B cell (primary cell): ENCODE data around the gene HHAT. TPM values are rescaled to one million over a fixed set of nuclear protein-coding genes. Genes with fewer than 3 reads are reported as not detected.

Experiments used
- ATAC-seq: fragments of 200-7000 bp; cut with Tn5 transposase; one replicate; pipeline ENCODE4 v1.10.0; 2021; ENCODE audit warnings: low read depth, mild to moderate bottlenecking, moderate number of reproducible peaks, moderate library complexity
- CTCF ChIA-PET: fragments of 350-600 bp; sonication (Branson Sonifier 250); formaldehyde crosslinking; loops from one replicate; lab custom pipeline; 2021; ENCODE audit warnings: antibody characterized with exemption, inconsistent platforms; lab: Charles Lee
- POLR2A ChIA-PET: fragments of 350-600 bp; sonication (Branson Sonifier 250); formaldehyde crosslinking; loops from one replicate; lab custom pipeline; 2021; ENCODE audit warnings: antibody characterized with exemption; lab: Charles Lee
- DNase-seq: peaks from one replicate; pipeline ENCODE4 v3.0.0; 2013
- H2AFZ ChIP-seq: 2 replicates; pipeline ENCODE4 v1.6.1; 2012; ENCODE audit warnings: mild to moderate bottlenecking, low read depth, low read length; ENCODE audit not compliant: insufficient read depth, poor library complexity, severe bottlenecking
- H3K27ac ChIP-seq, 2 donors: 1 replicate in 1 of 2; 2 replicates in 1 of 2; pipeline ENCODE4 v1.5.1; 2012 to 2013; ENCODE audit warnings: low read length in 2 of 2, mild to moderate bottlenecking in 2 of 2, moderate library complexity in 1 of 2
- H3K27me3 ChIP-seq, 4 experiments: fragments of 200-600 bp in 1 of 4; sonication (generic) in 1 of 4; replicated peaks in 1 of 4; 1 replicate in 2 of 4; 2 replicates in 2 of 4; pipeline versions ENCODE4 v1.6.1 to v1.7.0; 2013 to 2016; ENCODE audit warnings: low read length in 3 of 4, mild to moderate bottlenecking in 2 of 4, mixed read lengths in 1 of 4, moderate library complexity in 1 of 4; ENCODE audit not compliant: insufficient read depth in 4 of 4, control insufficient read depth in 3 of 4; ENCODE audit errors: control extremely low read depth in 1 of 4
- H3K36me3 ChIP-seq, 2 experiments: replicated peaks in 1 of 2; 1 replicate in 1 of 2; 2 replicates in 1 of 2; pipeline versions ENCODE4 v1.6.1 to v1.7.1; 2013; ENCODE audit warnings: low read length in 1 of 2; ENCODE audit not compliant: insufficient read depth in 2 of 2, control insufficient read depth in 1 of 2; ENCODE audit errors: control extremely low read depth in 1 of 2, extremely low read depth in 1 of 2
- H3K4me1 ChIP-seq, 2 donors: fragments of 200-600 bp in 1 of 2; sonication (generic) in 1 of 2; 1 replicate in 1 of 2; 2 replicates in 1 of 2; pipeline versions ENCODE4 v1.5.1 to v1.6.1; 2013 to 2017; ENCODE audit warnings: low read length in 2 of 2; ENCODE audit not compliant: control insufficient read depth in 2 of 2, insufficient read depth in 2 of 2
- H3K4me2 ChIP-seq: replicated peaks from 2 replicates; pipeline ENCODE3; 2012; ENCODE audit warnings: mild to moderate bottlenecking, low read depth, low read length; ENCODE audit not compliant: poor library complexity, severe bottlenecking
- H3K4me3 ChIP-seq, 5 experiments: fragments of 200-600 bp in 1 of 5; sonication (generic) in 1 of 5; 1 replicate in 3 of 5; 2 replicates in 2 of 5; pipeline versions ENCODE4 v1.5.1 to v1.7.0; 2011 to 2016; ENCODE audit warnings: low read length in 4 of 5, mild to moderate bottlenecking in 4 of 5, low read depth in 2 of 5, control low read depth in 1 of 5, moderate library complexity in 1 of 5; ENCODE audit not compliant: insufficient read depth in 1 of 5; ENCODE audit errors: control extremely low read depth in 1 of 5, extremely low read depth in 1 of 5
- H3K79me2 ChIP-seq: fragments of 200-600 bp; sonication (generic); one replicate; pipeline ENCODE4 v1.6.0; 2016; ENCODE audit warnings: low read length; ENCODE audit not compliant: control insufficient read depth, insufficient read depth
- H3K9ac ChIP-seq: fragments of 200-600 bp; sonication (generic); 2 replicates; pipeline ENCODE4 v1.6.1; 2017; ENCODE audit warnings: mild to moderate bottlenecking, low read length, moderate library complexity
- H3K9me3 ChIP-seq, 3 donors: one replicate each; pipeline versions ENCODE4 v1.6.1 to v1.7.1; 2013; ENCODE audit warnings: low read length in 2 of 3; ENCODE audit not compliant: control insufficient read depth in 2 of 3, insufficient read depth in 1 of 3; ENCODE audit errors: control extremely low read depth in 1 of 3
- H4K20me1 ChIP-seq: 2 replicates; pipeline ENCODE4 v1.6.0; 2012; ENCODE audit warnings: mild to moderate bottlenecking, low read length; ENCODE audit not compliant: insufficient read depth, control insufficient read depth, poor library complexity, severe bottlenecking
- H3K27ac Mint-ChIP-seq: one replicate; pipeline ENCODE4 v1.8.0; 2021; ENCODE audit warnings: mixed read lengths
- H3K27me3 Mint-ChIP-seq: one replicate; pipeline ENCODE4 v1.8.0; 2021; ENCODE audit warnings: mixed read lengths
- H3K4me1 Mint-ChIP-seq: one replicate; pipeline ENCODE4 v1.8.0; 2021; ENCODE audit warnings: mixed read lengths
- H3K4me3 Mint-ChIP-seq: one replicate; pipeline ENCODE4 v1.8.0; 2021; ENCODE audit warnings: mixed read lengths
- H3K9me3 Mint-ChIP-seq: one replicate; pipeline ENCODE4 v1.8.0; 2022; ENCODE audit warnings: mixed read lengths; ENCODE audit not compliant: insufficient read depth
- CTCF ChIP-seq: fragments of 200-600 bp; IDR thresholded peaks from one replicate; pipeline ENCODE4 v1.8.0; 2022; ENCODE audit warnings: antibody characterized with exemption, mild to moderate bottlenecking
- EZH2 ChIP-seq: IDR thresholded peaks from 2 replicates; pipeline ENCODE4 v1.6.1; 2012; ENCODE audit warnings: borderline replicate concordance, low read depth, mild to moderate bottlenecking, moderate library complexity, low read length; ENCODE audit not compliant: insufficient read depth, poor library complexity, severe bottlenecking
- WGBS: methylation state at CpG from one replicate; pipeline ENCODE4 v1.1.5; 2013; ENCODE audit warnings: missing lambda C conversion rate; ENCODE audit not compliant: insufficient coverage; 5-methylcytosine and 5-hydroxymethylcytosine counted together
- intact Hi-C: fragments of 100-400 bp; cut with micrococcal nuclease; formaldehyde crosslinking; loops from one replicate; pipeline ENCODE4 v1.10.0; 2022
- polyA plus RNA-seq: library from polyadenylated mRNA; depleted of rRNA; stranded (reverse); fragments of >200 nt; gene quantifications from 2 replicates; pipeline ENCODE4 v1.2.3, GENCODE V29; 2012
- total RNA-seq, 2 donors: library from RNA; stranded (reverse); fragments of 120-200 nt in 1 of 2; gene quantifications; 1 replicate in 1 of 2; 2 replicates in 1 of 2; pipeline versions ENCODE4 v1.2.3 to v1.2.4, GENCODE V29; 2013 to 2022

The HHAT gene
- total and polyA plus RNA-seq, 2 donors (not counting 1 experiment from before 2014, with no cell fraction given), result 4.0 to 28.2 TPM

GRCh38 chr1:210594605-210595004 lies 265.9 kb downstream of the HHAT start:
- H3K36me3 ChIP-seq, result no peaks in the 10 kb centered on the region
- H3K27ac ChIP-seq, result no peak overlapping the region
- no peaks in the 10 kb centered on the region for H3K4me1 ChIP-seq
- intact Hi-C loops, result no loop called here
- CTCF ChIA-PET, result no interaction called here
- Mint-ChIP-seq H3K4me1 (no peaks in the 10 kb centered on the region), H3K27ac (no peak overlapping the region), H3K27me3 (peaks cover 4% of the 10 kb centered on the region), H3K4me3 (no peak overlapping the region), H3K9me3 (peaks cover 16% of the 10 kb centered on the region)
- POLR2A ChIA-PET, result no interaction called here
- no CpG with 5 or more reads among the region's 3 CpGs for WGBS
- H3K4me3 ChIP-seq, result no peak overlapping the region
- no peak overlapping the region for H2AFZ ChIP-seq
- ATAC-seq (no peak), DNase-seq (no peak)
- no peak for TF ChIP-seq EZH2
- TF ChIP-seq CTCF, result no peak
- no peaks in the 10 kb centered on the region for H4K20me1 ChIP-seq
- H3K9ac ChIP-seq, result no peak overlapping the region
- peaks cover 0 to 1% (median 0%) of the 10 kb centered on the region in 3 donors for H3K9me3 ChIP-seq
- H3K4me2 ChIP-seq, result no peak overlapping the region
- no peaks in the 10 kb centered on the region for H3K27me3 ChIP-seq
- no peaks in the 10 kb centered on the region for H3K79me2 ChIP-seq

- no peaks in the 10 kb centered on the region for H3K79me2 ChIP-seq
- WGBS, result 100% methylated on average over 1 of the region's 2 CpGs
- no peak for ATAC-seq
- Mint-ChIP-seq H3K9me3 (peaks cover 4% of the 10 kb centered on the region), H3K27me3 (peaks cover 4% of the 10 kb centered on the region), H3K4me3 (no peak overlapping the region), H3K27ac (no peak overlapping the region), H3K4me1 (no peaks in the 10 kb centered on the region)
- H4K20me1 ChIP-seq, result no peaks in the 10 kb centered on the region
- H3K4me3 ChIP-seq, result no peak overlapping the region
- no peak overlapping the region for H2AFZ ChIP-seq
- no peak overlapping the region for H3K9ac ChIP-seq
- no peak for DNase-seq
- no peaks in the 10 kb centered on the region for H3K27me3 ChIP-seq
- intact Hi-C loops, result no loop called here
- peaks cover 0 to 1% (median 0%) of the 10 kb centered on the region in 3 donors for H3K9me3 ChIP-seq
- H3K27ac ChIP-seq, result no peak overlapping the region
- H3K36me3 ChIP-seq, result no peaks in the 10 kb centered on the region
- CTCF ChIA-PET, result no interaction called here
- H3K4me2 ChIP-seq, result no peak overlapping the region
- no peak for TF ChIP-seq EZH2
- TF ChIP-seq CTCF, result no peak
- POLR2A ChIA-PET, result no interaction called here
- H3K4me1 ChIP-seq, result no peaks in the 10 kb centered on the region
These were observed 267.9 kb downstream of the HHAT start for GRCh38 chr1:210596641-210597040.
